Measurements from ENCODE around the gene SP9.

DNA sequence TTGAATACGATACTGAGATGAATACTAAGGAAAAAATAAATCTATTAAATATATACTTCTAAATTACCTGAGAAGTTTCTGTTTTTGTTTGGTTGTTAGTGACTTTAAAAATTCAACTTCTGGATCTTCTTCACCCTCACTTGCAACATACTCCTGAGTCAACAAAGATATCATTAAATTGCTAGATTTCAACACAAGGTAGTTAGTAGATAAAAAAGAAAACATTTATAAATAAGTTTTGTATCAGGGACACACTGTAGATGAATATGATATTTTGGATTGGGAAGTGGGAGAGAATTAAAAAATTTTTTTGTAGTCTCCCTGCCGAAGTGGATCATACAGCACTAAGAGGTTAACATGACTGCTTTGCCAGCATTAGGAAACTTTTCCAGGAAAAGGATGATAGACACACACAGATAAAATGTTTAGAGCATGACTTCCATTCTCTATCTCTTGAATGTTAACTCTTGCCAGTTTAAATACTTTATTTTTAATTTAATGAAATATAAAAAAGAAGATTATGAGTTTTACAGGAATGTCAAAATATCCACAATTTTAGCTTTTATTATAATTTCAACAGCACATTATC lies 15.9 kb downstream of the SP9 start:
- TF ChIP-seq, protein P1, sequence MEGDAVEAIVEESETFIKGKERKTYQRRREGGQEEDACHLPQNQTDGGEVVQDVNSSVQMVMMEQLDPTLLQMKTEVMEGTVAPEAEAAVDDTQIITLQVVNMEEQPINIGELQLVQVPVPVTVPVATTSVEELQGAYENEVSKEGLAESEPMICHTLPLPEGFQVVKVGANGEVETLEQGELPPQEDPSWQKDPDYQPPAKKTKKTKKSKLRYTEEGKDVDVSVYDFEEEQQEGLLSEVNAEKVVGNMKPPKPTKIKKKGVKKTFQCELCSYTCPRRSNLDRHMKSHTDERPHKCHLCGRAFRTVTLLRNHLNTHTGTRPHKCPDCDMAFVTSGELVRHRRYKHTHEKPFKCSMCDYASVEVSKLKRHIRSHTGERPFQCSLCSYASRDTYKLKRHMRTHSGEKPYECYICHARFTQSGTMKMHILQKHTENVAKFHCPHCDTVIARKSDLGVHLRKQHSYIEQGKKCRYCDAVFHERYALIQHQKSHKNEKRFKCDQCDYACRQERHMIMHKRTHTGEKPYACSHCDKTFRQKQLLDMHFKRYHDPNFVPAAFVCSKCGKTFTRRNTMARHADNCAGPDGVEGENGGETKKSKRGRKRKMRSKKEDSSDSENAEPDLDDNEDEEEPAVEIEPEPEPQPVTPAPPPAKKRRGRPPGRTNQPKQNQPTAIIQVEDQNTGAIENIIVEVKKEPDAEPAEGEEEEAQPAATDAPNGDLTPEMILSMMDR (IDR thresholded peaks at IDR 0.05), result no peak
- TF ChIP-seq POLR2A (IDR thresholded peaks at IDR 0.05) (no peak), EP300 (IDR thresholded peaks at IDR 0.05) (no peak)

Data from tibial nerve (tissue), 4 donors.